Vagina (tissue), 2 donors: ENCODE measurements around the gene PLEKHA6. TPM values are rescaled to one million over a fixed set of nuclear protein-coding genes. Genes with fewer than 3 reads are reported as not detected.
A peak's percentile ranks its signal among the peaks of the same experiment; 100 is the strongest.

Source experiments
- DNase-seq, 2 donors: peaks; one replicate each; pipeline ENCODE4 v3.0.0-alpha.2; 2017; ENCODE audit errors: extremely low spot score in 2 of 2
- H3K27ac ChIP-seq: fragments of 200-600 bp; sonication (generic); one replicate; pipeline ENCODE4 v1.5.1; 2019
- H3K27me3 ChIP-seq: fragments of 200-600 bp; sonication (generic); one replicate; pipeline ENCODE4 v1.5.1; 2019
- H3K36me3 ChIP-seq, 2 donors: fragments of 200-600 bp; sonication (generic); one replicate each; pipeline ENCODE4 v1.5.1; 2017 to 2019
- H3K4me1 ChIP-seq: fragments of 200-600 bp; sonication (generic); one replicate; pipeline ENCODE4 v1.5.1; 2019
- H3K4me3 ChIP-seq, 2 donors: fragments of 200-600 bp; sonication (generic); 1 replicate in 1 of 2; 2 replicates in 1 of 2; pipeline ENCODE4 v1.5.1; 2016 to 2019
- H3K9me3 ChIP-seq: fragments of 200-600 bp; sonication (generic); one replicate; pipeline ENCODE4 v1.5.1; 2019
- CTCF ChIP-seq, 3 experiments: fragments of 450-650 bp in 2 of 3; fragments of 200-600 bp in 1 of 3; sonication (generic) in 1 of 3; IDR thresholded peaks; one replicate each; pipeline ENCODE4 v1.5.1; 2017 to 2019; ENCODE audit warnings: antibody characterized with exemption in 3 of 3, mild to moderate bottlenecking in 2 of 3, moderate library complexity in 2 of 3
- POLR2A ChIP-seq, 2 donors: fragments of 450-650 bp; IDR thresholded peaks; one replicate each; pipeline ENCODE4 v1.6.1; 2017; ENCODE audit warnings: antibody characterized with exemption in 2 of 2, mild to moderate bottlenecking in 2 of 2, moderate library complexity in 2 of 2
- POLR2AphosphoS5 ChIP-seq, 2 donors: sonication (generic); formaldehyde crosslinking; IDR thresholded peaks; one replicate each; pipeline ENCODE4 v1.9.0; 2017; ENCODE audit warnings: antibody characterized with exemption in 2 of 2, mild to moderate bottlenecking in 2 of 2, low read depth in 1 of 2; ENCODE audit not compliant: insufficient read depth in 1 of 2
- intact Hi-C: fragments of 100-400 bp; cut with DNase I; formaldehyde crosslinking; loops from one replicate; pipeline ENCODE4 v1.15.1; 2023
- total RNA-seq: library from RNA; depleted of rRNA; stranded (reverse); fragments of >200 nt; gene quantifications from one replicate; pipeline ENCODE4 v1.2.3, GENCODE V29; 2016

The PLEKHA6 gene
- total RNA-seq, 1 donor from 2014 or later: 15.0 TPM

GRCh38 chr1:204308023-204308628 lies 51.6 kb downstream of the PLEKHA6 start:
- H3K4me1 ChIP-seq: peaks cover 8% of the 10 kb centered on the region
- H3K9me3 ChIP-seq: no peaks in the 10 kb centered on the region
- H3K4me3 ChIP-seq: no peak overlapping the region
- intact Hi-C loops: no loop called here
- peak overlapping the region; percentile 56 for H3K27ac ChIP-seq
- H3K36me3 ChIP-seq: no peaks in the 10 kb centered on the region
- TF ChIP-seq POLR2AphosphoS5 (IDR thresholded peaks at IDR 0.05; ENCODE audit: insufficient read depth in 1 of 2, low read depth in 1 of 2) (no peak), CTCF (IDR thresholded peaks at IDR 0.05) (no peak), POLR2A (IDR thresholded peaks at IDR 0.05) (no peak)
- no peak for DNase-seq
- H3K27me3 ChIP-seq: no peaks in the 10 kb centered on the region

DNA sequence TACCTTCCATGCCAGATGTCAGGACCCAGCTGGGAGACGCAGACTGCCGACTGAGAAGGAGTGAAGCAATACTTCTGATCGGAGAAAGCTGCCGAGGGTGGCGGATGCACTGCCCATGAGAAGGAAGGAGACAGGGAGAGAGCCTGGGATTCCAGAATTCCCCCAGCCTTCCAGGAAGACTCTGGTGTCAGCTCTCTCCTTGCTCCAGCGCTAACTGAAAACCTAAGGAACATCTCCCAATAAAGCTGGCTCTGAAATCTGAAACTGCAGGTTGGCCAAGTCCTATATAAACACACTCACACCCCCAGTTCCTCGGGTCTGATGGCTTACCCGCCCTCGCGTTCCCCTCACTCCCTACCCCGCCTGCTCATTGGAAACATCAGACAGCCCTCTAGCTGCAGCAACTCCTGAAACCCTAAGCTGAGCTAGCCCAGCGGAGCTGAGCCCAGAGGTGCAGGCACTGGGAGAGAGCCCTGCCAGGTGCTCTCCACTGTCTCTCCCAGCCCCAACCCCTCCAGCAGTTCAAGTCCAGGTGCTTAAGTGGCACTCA lies 52.3 kb downstream of the PLEKHA6 start:
- Histone ChIP-seq H3K27me3 (no peaks in the 10 kb centered on the region), H3K9me3 (no peaks in the 10 kb centered on the region), H3K27ac (peak overlapping the region; percentile 56), H3K36me3 (no peaks in the 10 kb centered on the region), H3K4me1 (peaks cover 8% of the 10 kb centered on the region), H3K4me3 (peak overlapping the region in 1 of 2 donors; percentile 8)
- TF ChIP-seq POLR2A (IDR thresholded peaks at IDR 0.05) (no peak), POLR2AphosphoS5 (IDR thresholded peaks at IDR 0.05; ENCODE audit: insufficient read depth in 1 of 2, low read depth in 1 of 2) (peak in 1 of 2 donors; percentile 43), CTCF (IDR thresholded peaks at IDR 0.05) (peak in 2 of 3 experiments; percentile 24 to 62)
- no peak for DNase-seq
- intact Hi-C loops: no loop called here

GRCh38 chr1:204306076-204306475 lies 53.7 kb downstream of the PLEKHA6 start:
- DNase-seq: no peak
- Histone ChIP-seq H3K9me3 (no peaks in the 10 kb centered on the region), H3K4me3 (no peak overlapping the region), H3K27ac (no peak overlapping the region), H3K36me3 (no peaks in the 10 kb centered on the region), H3K27me3 (no peaks in the 10 kb centered on the region), H3K4me1 (peaks cover 19% of the 10 kb centered on the region)
- TF ChIP-seq POLR2AphosphoS5 (IDR thresholded peaks at IDR 0.05; ENCODE audit: insufficient read depth in 1 of 2, low read depth in 1 of 2) (no peak), POLR2A (IDR thresholded peaks at IDR 0.05) (no peak), CTCF (IDR thresholded peaks at IDR 0.05) (no peak)
- intact Hi-C loops: no loop called here

DNA sequence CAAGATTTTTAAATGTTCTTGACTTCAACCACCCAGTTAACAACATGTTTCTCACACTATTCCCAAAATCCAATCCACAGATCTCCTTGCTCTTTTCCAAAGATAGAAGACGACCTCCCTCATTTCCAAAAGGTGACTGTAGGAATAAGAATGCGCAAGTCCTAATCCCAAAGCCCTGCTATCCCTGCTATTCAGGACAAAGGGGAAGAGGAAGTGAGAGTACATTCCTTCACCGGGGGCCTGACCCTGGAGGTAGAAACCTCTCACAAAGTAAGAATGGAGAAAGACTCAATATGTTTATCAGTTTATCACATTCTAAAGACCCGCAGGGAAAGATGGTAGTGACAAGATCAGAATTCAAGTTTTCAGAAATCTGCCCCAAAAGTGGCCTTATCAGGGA lies 55.7 kb downstream of the PLEKHA6 start:
- no peak for DNase-seq
- no peak for TF ChIP-seq CTCF (IDR thresholded peaks at IDR 0.05)
- H3K4me3 ChIP-seq: no peak overlapping the region
- intact Hi-C loops: no loop called here
- no peak overlapping the region for H3K27ac ChIP-seq
- H3K36me3 ChIP-seq: no peaks in the 10 kb centered on the region
- H3K9me3 ChIP-seq: no peaks in the 10 kb centered on the region
- H3K27me3 ChIP-seq: no peaks in the 10 kb centered on the region
- H3K4me1 ChIP-seq: peaks cover 39% of the 10 kb centered on the region

- TF ChIP-seq POLR2A (IDR thresholded peaks at IDR 0.05) (no peak), CTCF (IDR thresholded peaks at IDR 0.05) (no peak), POLR2AphosphoS5 (IDR thresholded peaks at IDR 0.05; ENCODE audit: insufficient read depth in 1 of 2, low read depth in 1 of 2) (no peak)
- Histone ChIP-seq H3K36me3 (no peaks in the 10 kb centered on the region), H3K4me3 (no peak overlapping the region), H3K4me1 (peaks cover 46% of the 10 kb centered on the region), H3K27me3 (no peaks in the 10 kb centered on the region), H3K9me3 (no peaks in the 10 kb centered on the region), H3K27ac (no peak overlapping the region)
- no peak for DNase-seq
- intact Hi-C loops: no loop called here
Observed at GRCh38 chr1:204302769-204303168, 57.0 kb downstream of the PLEKHA6 start.
